Measurements from ENCODE around the gene ANKRD33B. TPM values are rescaled to one million over a fixed set of nuclear protein-coding genes. Genes with fewer than 3 reads are reported as not detected.

ANKRD33B gene
- total and polyA plus RNA-seq, 5 experiments from 2014 or later, result 0.06 to 1.2 (median 1.1) TPM; not detected in 2

DNA sequence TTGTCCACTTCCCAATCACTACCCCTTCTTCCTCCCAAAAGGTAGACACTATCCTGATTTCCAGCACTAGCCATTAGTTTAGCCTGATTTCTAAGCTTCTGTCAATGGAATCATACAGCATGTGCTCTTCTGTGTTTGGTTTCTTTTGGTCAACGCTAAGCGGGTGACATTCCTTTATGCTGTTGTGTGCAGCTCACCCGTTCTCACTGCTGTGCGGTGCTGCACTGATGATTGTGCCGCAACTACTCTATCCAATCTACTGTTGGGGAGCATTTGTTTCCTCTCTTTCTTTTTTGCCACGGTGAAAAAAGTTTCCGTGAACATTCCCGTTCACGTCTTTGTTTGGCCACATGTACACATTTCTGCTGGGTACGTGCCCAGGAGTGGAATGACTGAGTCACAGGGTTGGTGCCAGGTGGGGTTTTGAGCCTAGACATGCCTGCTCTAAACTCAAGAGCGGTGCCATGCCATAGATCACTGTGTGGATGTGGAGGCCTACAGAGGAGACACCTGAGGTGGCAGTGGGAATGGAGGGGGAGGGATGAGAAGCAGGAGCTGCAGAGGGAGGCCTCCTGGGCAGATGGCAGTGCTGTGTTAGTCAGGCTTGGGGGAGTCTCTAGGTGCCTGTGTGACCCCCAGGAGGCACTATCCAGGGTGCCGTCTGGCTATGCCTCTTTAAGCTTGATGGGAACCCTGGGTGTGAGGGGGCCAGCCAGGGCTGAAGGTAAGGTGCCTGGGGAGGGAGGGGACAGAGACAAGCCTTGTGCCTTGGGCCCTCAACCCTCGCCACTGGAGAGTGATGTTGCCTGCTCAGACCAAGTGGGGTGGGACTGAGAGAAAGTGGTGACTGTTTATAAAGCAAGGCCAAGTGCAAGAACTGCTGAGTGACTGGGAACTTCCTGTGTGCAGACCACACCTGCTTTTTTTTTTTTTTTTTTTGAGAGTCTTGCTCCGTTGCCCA is 11.4 kb upstream of the ANKRD33B start:
- peaks cover 3 to 19% (median 13%) of the 10 kb centered on the region in 5 donors for H3K27me3 Mint-ChIP-seq
- H3K4me3 Mint-ChIP-seq, result no peak overlapping the region
- H3K36me3 Mint-ChIP-seq, result no peaks in the 10 kb centered on the region
- POLR2A ChIA-PET, result no interaction called here
- peak overlapping the region in 1 of 10 donors; percentile 5 for H3K27ac Mint-ChIP-seq
- H3K4me1 Mint-ChIP-seq, result peaks cover 0 to 30% (median 14%) of the 10 kb centered on the region in 4 donors
- no peak for DNase-seq
- no peak for ATAC-seq
- no peaks in the 10 kb centered on the region for H3K9me3 Mint-ChIP-seq

DNA sequence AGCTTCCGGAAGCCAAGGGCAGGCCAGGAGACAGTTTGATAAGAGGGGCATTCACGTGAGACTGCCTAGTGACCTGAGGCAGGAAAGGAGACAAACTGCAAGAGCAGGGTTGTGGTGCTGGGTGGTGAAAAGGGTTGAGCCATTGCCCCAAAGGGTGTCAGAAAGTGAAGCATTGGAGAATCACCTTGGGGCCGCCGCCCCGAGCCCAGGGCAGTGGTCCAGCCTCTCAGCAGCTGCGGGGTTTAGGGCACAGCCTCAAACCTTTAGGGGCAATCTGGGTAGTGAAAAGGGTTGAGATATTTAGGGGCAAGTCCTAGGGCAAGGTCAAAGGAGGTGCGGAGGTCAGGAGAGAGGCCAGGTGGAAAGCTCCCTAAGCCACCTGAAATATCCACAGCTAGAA is 10.4 kb upstream of the ANKRD33B start:
- DNase-seq (no peak), ATAC-seq (no peak)
- Mint-ChIP-seq H3K36me3 (no peaks in the 10 kb centered on the region), H3K27ac (no peak overlapping the region), H3K9me3 (no peaks in the 10 kb centered on the region), H3K4me1 (peaks cover 0 to 37% (median 14%) of the 10 kb centered on the region in 4 donors), H3K4me3 (no peak overlapping the region), H3K27me3 (peaks cover 3 to 19% (median 13%) of the 10 kb centered on the region in 5 donors)
- POLR2A ChIA-PET, result no interaction called here

- no peak overlapping the region for H3K4me3 Mint-ChIP-seq
Measured at GRCh38 chr5:10555277-10555684, 8.6 kb upstream of the ANKRD33B start.

GRCh38 chr5:10556289-10556807 is 7.5 kb upstream of the ANKRD33B start:
- ATAC-seq (no peak), DNase-seq (no peak)
- Mint-ChIP-seq H3K4me1 (peaks cover 0 to 39% (median 14%) of the 10 kb centered on the region in 4 donors), H3K36me3 (no peaks in the 10 kb centered on the region), H3K4me3 (no peak overlapping the region), H3K27me3 (peaks cover 3 to 19% (median 13%) of the 10 kb centered on the region in 5 donors), H3K9me3 (no peaks in the 10 kb centered on the region), H3K27ac (no peak overlapping the region)
- POLR2A ChIA-PET, result no interaction called here

More at GRCh38 chr5:10555277-10555684, 8.6 kb upstream of the ANKRD33B start:
- H3K27me3 Mint-ChIP-seq, result peaks cover 3 to 19% (median 13%) of the 10 kb centered on the region in 5 donors
- no peak overlapping the region for H3K27ac Mint-ChIP-seq
- POLR2A ChIA-PET, result interaction anchor here (0.6 kb wide), 1 partner anchor 109 kb away, joined by 3 read pairs; no protein-coding TSS in a partner anchor
- DNase-seq (peak in 1 of 10 donors; percentile 11), ATAC-seq (no peak)
- no peaks in the 10 kb centered on the region for H3K36me3 Mint-ChIP-seq
- H3K4me1 Mint-ChIP-seq, result peaks cover 0 to 37% (median 14%) of the 10 kb centered on the region in 4 donors
- H3K9me3 Mint-ChIP-seq, result no peaks in the 10 kb centered on the region

- DNase-seq, result no peak
- Mint-ChIP-seq H3K4me1 (peaks cover 0 to 42% (median 13%) of the 10 kb centered on the region in 4 donors), H3K27me3 (peaks cover 3 to 19% (median 13%) of the 10 kb centered on the region in 5 donors), H3K4me3 (no peak overlapping the region), H3K9me3 (no peaks in the 10 kb centered on the region), H3K36me3 (no peaks in the 10 kb centered on the region), H3K27ac (no peak overlapping the region)
- POLR2A ChIA-PET, result interaction anchor here (1.4 kb wide), 1 partner anchor 27 kb away, joined by 3 read pairs; no protein-coding TSS in a partner anchor
- ATAC-seq, result no peak
Measured at GRCh38 chr5:10556893-10557746, 6.8 kb upstream of the ANKRD33B start.

DNA sequence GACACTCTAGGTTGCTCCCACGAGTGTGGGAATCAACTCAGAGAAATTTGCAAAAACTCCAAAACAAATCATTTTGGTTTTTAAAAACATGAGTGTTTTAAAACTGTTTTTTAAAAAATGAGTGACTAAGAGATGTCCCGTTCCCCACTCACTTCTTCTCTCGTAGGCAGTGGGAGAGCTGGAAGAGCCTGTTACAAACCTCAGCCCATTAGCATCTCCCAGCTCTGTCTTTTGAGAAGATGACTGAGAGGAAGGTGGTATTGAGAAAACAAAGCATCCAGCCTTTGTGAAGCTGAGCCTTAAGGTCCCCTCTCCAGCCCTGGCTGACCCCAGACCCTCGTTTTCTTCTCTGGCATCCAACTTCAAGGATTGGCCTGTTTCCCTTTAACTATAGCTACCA is 4.7 kb upstream of the ANKRD33B start:
- POLR2A ChIA-PET, result interaction anchor here (0.7 kb wide), 1 partner anchor 74 kb away, joined by 4 read pairs; no protein-coding TSS in a partner anchor
- no peak for ATAC-seq
- Mint-ChIP-seq H3K4me3 (no peak overlapping the region), H3K27ac (no peak overlapping the region), H3K27me3 (peaks cover 1 to 17% (median 12%) of the 10 kb centered on the region in 5 donors), H3K9me3 (no peaks in the 10 kb centered on the region), H3K36me3 (no peaks in the 10 kb centered on the region), H3K4me1 (peaks cover 0 to 30% (median 0%) of the 10 kb centered on the region in 4 donors)
- no peak for DNase-seq

- Mint-ChIP-seq H3K4me3 (no peak overlapping the region), H3K27me3 (peaks cover 1 to 17% (median 8%) of the 10 kb centered on the region in 5 donors), H3K4me1 (peaks cover 0 to 30% (median 2%) of the 10 kb centered on the region in 4 donors), H3K27ac (no peak overlapping the region), H3K9me3 (no peaks in the 10 kb centered on the region), H3K36me3 (no peaks in the 10 kb centered on the region)
- POLR2A ChIA-PET, result interaction anchor here (0.6 to 0.7 kb wide), 3 partner anchors 32 to 113 kb away, joined by 3 to 4 read pairs (median 3); no protein-coding TSS in a partner anchor
- ATAC-seq (no peak), DNase-seq (no peak)
Measured at GRCh38 chr5:10559871-10560270, 4.0 kb upstream of the ANKRD33B start.

- H3K4me3 Mint-ChIP-seq, result peak overlapping the region; percentile 41 to 88 (median 62)
- H3K36me3 Mint-ChIP-seq, result no peaks in the 10 kb centered on the region
- POLR2A ChIA-PET, result no interaction called here
Measured at GRCh38 chr5:10562201-10563109, 1.4 kb upstream of the ANKRD33B start.

GRCh38 chr5:10563110-10563944 is 543 bp upstream of the ANKRD33B start:
- peak overlapping the region; percentile 41 to 88 (median 58) for H3K4me3 Mint-ChIP-seq
- peak; percentile 54 to 57 for ATAC-seq
- DNase-seq, result peak in 8 of 10 donors; percentile 5 to 47 (median 27)
- H3K36me3 Mint-ChIP-seq, result no peaks in the 10 kb centered on the region
- H3K27ac Mint-ChIP-seq, result peak overlapping the region in 2 of 10 donors; percentile 65 to 68
- no peaks in the 10 kb centered on the region for H3K9me3 Mint-ChIP-seq
- POLR2A ChIA-PET, result no interaction called here
- peaks cover 0 to 12% (median 0%) of the 10 kb centered on the region in 5 donors for H3K27me3 Mint-ChIP-seq
- H3K4me1 Mint-ChIP-seq, result peaks cover 4 to 33% (median 10%) of the 10 kb centered on the region in 4 donors

More at GRCh38 chr5:10562201-10563109, 1.4 kb upstream of the ANKRD33B start:
- H3K27ac Mint-ChIP-seq, result no peak overlapping the region
- ATAC-seq (no peak), DNase-seq (no peak)
- peaks cover 4 to 40% (median 10%) of the 10 kb centered on the region in 4 donors for H3K4me1 Mint-ChIP-seq
- peaks cover 0 to 12% (median 0%) of the 10 kb centered on the region in 5 donors for H3K27me3 Mint-ChIP-seq
- no peaks in the 10 kb centered on the region for H3K9me3 Mint-ChIP-seq

DNA sequence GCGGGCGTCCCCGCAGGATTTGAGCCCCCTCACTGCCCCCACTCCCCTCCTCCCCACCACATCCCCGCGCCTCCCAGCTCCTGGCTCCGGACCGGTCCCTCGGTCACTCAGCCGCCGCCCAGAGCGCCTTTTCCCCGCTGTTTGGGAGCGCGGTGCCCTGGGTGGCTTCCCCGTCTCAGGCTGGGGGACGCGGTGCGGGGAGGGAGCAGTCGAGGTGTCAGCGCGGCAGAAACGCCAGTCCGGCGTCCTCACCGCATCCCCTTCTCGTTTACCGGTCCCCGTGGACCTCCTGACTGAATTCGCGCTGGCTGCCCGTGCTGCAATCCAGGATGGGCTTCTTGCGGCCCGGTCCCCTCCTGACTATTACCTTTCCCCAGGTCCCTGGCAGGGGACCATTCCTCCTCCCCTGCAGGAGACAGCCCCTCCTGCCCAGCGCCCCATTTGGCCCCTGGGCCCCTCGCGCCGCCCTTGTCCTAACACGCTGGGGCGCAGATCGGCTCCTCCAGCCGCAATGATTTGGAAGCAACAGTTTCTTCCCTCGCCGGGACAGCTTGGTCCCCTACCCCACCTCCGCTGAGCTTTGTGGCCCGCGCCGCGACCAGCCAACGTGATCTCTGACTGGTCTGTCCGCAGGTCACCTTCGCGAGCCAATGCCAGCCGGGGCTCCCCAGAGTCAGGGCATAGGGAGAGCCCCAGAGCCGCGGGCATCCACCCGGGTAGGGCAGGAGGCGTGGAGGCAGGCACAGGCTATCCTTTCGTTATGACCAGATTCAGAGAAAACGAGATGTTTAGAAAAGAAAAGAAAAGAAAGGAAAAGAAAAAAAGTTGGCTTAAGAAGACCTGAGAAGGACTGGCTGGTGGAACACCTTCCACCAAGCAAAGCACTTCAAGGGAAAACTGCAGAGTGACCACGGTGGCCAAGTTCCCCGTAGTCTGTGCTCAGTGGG is 1.2 kb downstream of the ANKRD33B start:
- DNase-seq, result peak in 2 of 10 donors; percentile 9 to 12
- ATAC-seq, result no peak
- Mint-ChIP-seq H3K27me3 (peaks cover 0 to 12% (median 0%) of the 10 kb centered on the region in 5 donors), H3K4me3 (peak overlapping the region; percentile 72 to 90 (median 87)), H3K36me3 (no peaks in the 10 kb centered on the region), H3K27ac (peak overlapping the region in 6 of 10 donors; percentile 6 to 79 (median 66)), H3K9me3 (no peaks in the 10 kb centered on the region), H3K4me1 (peaks cover 4 to 35% (median 10%) of the 10 kb centered on the region in 4 donors)
- POLR2A ChIA-PET, result no interaction called here
